ENCODE measurements around the gene CCRL2.

DNA sequence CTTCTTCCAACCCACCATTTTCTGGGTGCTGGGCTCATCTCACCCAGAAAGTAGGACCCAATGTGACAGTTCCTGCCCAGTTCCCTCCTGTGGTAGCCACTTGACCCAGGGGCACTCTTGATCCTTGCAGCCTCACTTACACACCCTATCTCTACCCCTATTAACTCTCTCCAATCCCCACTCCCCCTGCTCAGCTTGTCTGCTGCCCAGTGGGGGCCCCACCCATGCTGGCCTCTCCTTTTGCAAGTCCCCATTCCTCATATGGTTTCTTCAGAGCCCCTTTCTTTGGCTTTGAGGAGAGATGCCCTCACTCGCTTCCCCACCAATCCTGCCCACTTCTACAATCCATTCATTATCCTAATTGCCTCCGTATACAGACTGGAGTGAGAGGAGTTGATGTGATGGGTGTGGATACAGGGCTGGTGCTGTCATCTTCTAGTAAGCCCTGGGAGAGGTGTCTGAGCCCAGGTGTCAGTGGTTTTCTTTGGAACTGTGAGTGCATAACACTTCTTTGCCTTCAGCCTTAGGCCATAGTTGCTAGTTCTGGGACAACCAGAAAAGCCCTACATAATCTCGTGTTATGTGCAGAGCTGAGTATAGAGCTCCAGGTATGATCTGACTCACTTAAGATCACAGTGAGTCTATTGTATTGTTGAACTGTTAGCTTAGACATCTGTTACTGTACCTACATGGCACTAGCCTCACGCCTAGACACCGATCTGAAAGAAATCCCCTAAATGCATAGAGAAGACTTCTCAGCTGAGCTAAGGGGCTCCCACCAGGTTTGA lies 41.1 kb upstream of the CCRL2 start:
- TF ChIP-seq POLR2A (IDR thresholded peaks at IDR 0.05) (no peak), EP300 (IDR thresholded peaks at IDR 0.05) (no peak)
- TF ChIP-seq, protein P1, sequence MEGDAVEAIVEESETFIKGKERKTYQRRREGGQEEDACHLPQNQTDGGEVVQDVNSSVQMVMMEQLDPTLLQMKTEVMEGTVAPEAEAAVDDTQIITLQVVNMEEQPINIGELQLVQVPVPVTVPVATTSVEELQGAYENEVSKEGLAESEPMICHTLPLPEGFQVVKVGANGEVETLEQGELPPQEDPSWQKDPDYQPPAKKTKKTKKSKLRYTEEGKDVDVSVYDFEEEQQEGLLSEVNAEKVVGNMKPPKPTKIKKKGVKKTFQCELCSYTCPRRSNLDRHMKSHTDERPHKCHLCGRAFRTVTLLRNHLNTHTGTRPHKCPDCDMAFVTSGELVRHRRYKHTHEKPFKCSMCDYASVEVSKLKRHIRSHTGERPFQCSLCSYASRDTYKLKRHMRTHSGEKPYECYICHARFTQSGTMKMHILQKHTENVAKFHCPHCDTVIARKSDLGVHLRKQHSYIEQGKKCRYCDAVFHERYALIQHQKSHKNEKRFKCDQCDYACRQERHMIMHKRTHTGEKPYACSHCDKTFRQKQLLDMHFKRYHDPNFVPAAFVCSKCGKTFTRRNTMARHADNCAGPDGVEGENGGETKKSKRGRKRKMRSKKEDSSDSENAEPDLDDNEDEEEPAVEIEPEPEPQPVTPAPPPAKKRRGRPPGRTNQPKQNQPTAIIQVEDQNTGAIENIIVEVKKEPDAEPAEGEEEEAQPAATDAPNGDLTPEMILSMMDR (IDR thresholded peaks at IDR 0.05) = no peak

Data from suprapubic skin (tissue), 3 donors.